Astrocyte (in vitro differentiated cells and primary cell): ENCODE results near the gene ZC3H7A.

Source experiments
- CTCF ChIP-seq: IDR thresholded peaks from 2 replicates; pipeline ENCODE4 v1.5.1; 2011; ENCODE audit warnings: low read depth, mild to moderate bottlenecking, inconsistent platforms, low read length, moderate library complexity; ENCODE audit not compliant: insufficient read depth
- EZH2 ChIP-seq: IDR thresholded peaks from 2 replicates; pipeline ENCODE4 v1.6.1; 2012; ENCODE audit warnings: mild to moderate bottlenecking, low read length, inconsistent platforms; ENCODE audit not compliant: insufficient read depth

GRCh38 chr16:11828696-11829095 lies 31.6 kb upstream of the ZC3H7A start:
- TF ChIP-seq CTCF = no peak
- no peak for TF ChIP-seq EZH2
